Measurements from ENCODE around the gene STK32B.

The STK32B gene

GRCh38 chr4:5141802-5142201 is 90.5 kb downstream of the STK32B start:
- TF ChIP-seq NFRKB (IDR thresholded peaks at IDR 0.05), result no peak
- TF ChIP-seq ZNF384 (IDR thresholded peaks at IDR 0.05), result no peak
- no peak for TF ChIP-seq ARNT (IDR thresholded peaks at IDR 0.05)
- no peak for TF ChIP-seq FOXA1 (IDR thresholded peaks at IDR 0.05)
- TF ChIP-seq SP1 (IDR thresholded peaks at IDR 0.05), result no peak
- TF ChIP-seq L3MBTL2 (conservative IDR thresholded peaks at IDR 0.05), result no peak
- no peak for TF ChIP-seq FOXK2 (IDR thresholded peaks at IDR 0.05)
- no peak for TF ChIP-seq SUZ12 (IDR thresholded peaks at IDR 0.05)
- no peak for TF ChIP-seq HDGF (IDR thresholded peaks at IDR 0.05; ENCODE audit: borderline replicate concordance)
- no peak for TF ChIP-seq ELF4 (IDR thresholded peaks at IDR 0.05)
- TF ChIP-seq BHLHE40 (IDR thresholded peaks at IDR 0.05; ENCODE audit: borderline replicate concordance), result no peak
- no peak for TF ChIP-seq TARDBP (IDR thresholded peaks at IDR 0.05)
- TF ChIP-seq PKNOX1 (IDR thresholded peaks at IDR 0.05), result no peak
- TF ChIP-seq LEF1 (IDR thresholded peaks at IDR 0.05; ENCODE audit: borderline replicate concordance), result no peak
- TF ChIP-seq FOXM1 (IDR thresholded peaks at IDR 0.05; ENCODE audit: borderline replicate concordance), result no peak
- no peak for TF ChIP-seq CTBP1 (IDR thresholded peaks at IDR 0.05; ENCODE audit: borderline replicate concordance)
- no peak for DNase-seq (ENCODE audit: extremely low spot score)
- ChIA-PET CTCF (interaction anchor here (0.7 to 1.0 kb wide), 2 partner anchors 13 to 16 kb away, joined by 3 to 5 read pairs; no protein-coding TSS in a partner anchor), POLR2A (no interaction called here)

GRCh38 chr4:5142726-5143125 is 91.4 kb downstream of the STK32B start:
- TF ChIP-seq PKNOX1 (IDR thresholded peaks at IDR 0.05), result no peak
- no peak for TF ChIP-seq BHLHE40 (IDR thresholded peaks at IDR 0.05; ENCODE audit: borderline replicate concordance)
- no peak for TF ChIP-seq FOXA1 (IDR thresholded peaks at IDR 0.05)
- TF ChIP-seq ARNT (IDR thresholded peaks at IDR 0.05), result no peak
- no peak for TF ChIP-seq L3MBTL2 (conservative IDR thresholded peaks at IDR 0.05)
- no peak for TF ChIP-seq FOXM1 (IDR thresholded peaks at IDR 0.05; ENCODE audit: borderline replicate concordance)
- TF ChIP-seq TARDBP (IDR thresholded peaks at IDR 0.05), result no peak
- DNase-seq (ENCODE audit: extremely low spot score), result no peak
- ChIA-PET POLR2A (no interaction called here), CTCF (interaction anchor here (1.0 kb wide), 1 partner anchor 15 kb away, joined by 5 read pairs; no protein-coding TSS in a partner anchor)

- TF ChIP-seq NFRKB (IDR thresholded peaks at IDR 0.05) (no peak), SP1 (IDR thresholded peaks at IDR 0.05) (no peak), FOXM1 (IDR thresholded peaks at IDR 0.05; ENCODE audit: borderline replicate concordance) (no peak)
- ChIA-PET POLR2A (no interaction called here), CTCF (interaction anchor here (0.6 kb wide), 1 partner anchor 362 kb away, joined by 3 read pairs; no protein-coding TSS in a partner anchor)
- no peak for DNase-seq (ENCODE audit: extremely low spot score)
Measured at GRCh38 chr4:5143306-5143861, 92.1 kb downstream of the STK32B start.

- CTCF ChIA-PET, result interaction anchor here (0.6 kb wide), 1 partner anchor 362 kb away, joined by 3 read pairs; no protein-coding TSS in a partner anchor
- DNase-seq (ENCODE audit: extremely low spot score), result no peak
- POLR2A ChIA-PET, result no interaction called here
- TF ChIP-seq L3MBTL2 (conservative IDR thresholded peaks at IDR 0.05) (no peak), PKNOX1 (IDR thresholded peaks at IDR 0.05) (no peak), ZNF384 (IDR thresholded peaks at IDR 0.05) (no peak), SP1 (IDR thresholded peaks at IDR 0.05) (no peak), CTBP1 (IDR thresholded peaks at IDR 0.05; ENCODE audit: borderline replicate concordance) (no peak), ARNT (IDR thresholded peaks at IDR 0.05) (no peak), HDGF (IDR thresholded peaks at IDR 0.05; ENCODE audit: borderline replicate concordance) (no peak), BHLHE40 (IDR thresholded peaks at IDR 0.05; ENCODE audit: borderline replicate concordance) (no peak), NFRKB (IDR thresholded peaks at IDR 0.05) (no peak), FOXK2 (IDR thresholded peaks at IDR 0.05) (no peak), FOXM1 (IDR thresholded peaks at IDR 0.05; ENCODE audit: borderline replicate concordance) (no peak), TARDBP (IDR thresholded peaks at IDR 0.05) (no peak), SUZ12 (IDR thresholded peaks at IDR 0.05) (no peak)
Measured at GRCh38 chr4:5143940-5144339, 92.7 kb downstream of the STK32B start.

GRCh38 chr4:5144384-5144783 is 93.1 kb downstream of the STK32B start:
- no peak for TF ChIP-seq ELF4 (IDR thresholded peaks at IDR 0.05)
- no peak for TF ChIP-seq HDGF (IDR thresholded peaks at IDR 0.05; ENCODE audit: borderline replicate concordance)
- TF ChIP-seq SP1 (IDR thresholded peaks at IDR 0.05), result no peak
- no peak for TF ChIP-seq BHLHE40 (IDR thresholded peaks at IDR 0.05; ENCODE audit: borderline replicate concordance)
- no peak for TF ChIP-seq PKNOX1 (IDR thresholded peaks at IDR 0.05)
- TF ChIP-seq FOXM1 (IDR thresholded peaks at IDR 0.05; ENCODE audit: borderline replicate concordance), result no peak
- no peak for TF ChIP-seq ZNF384 (IDR thresholded peaks at IDR 0.05)
- POLR2A ChIA-PET, result no interaction called here

GRCh38 chr4:5146248-5146647 is 95.0 kb downstream of the STK32B start:
- ChIA-PET CTCF (no interaction called here), POLR2A (no interaction called here)
- DNase-seq (ENCODE audit: extremely low spot score), result no peak
- no peak for TF ChIP-seq PKNOX1 (IDR thresholded peaks at IDR 0.05)

More at GRCh38 chr4:5144384-5144783, 93.1 kb downstream of the STK32B start:
- CTCF ChIA-PET, result no interaction called here
- DNase-seq (ENCODE audit: extremely low spot score), result no peak
